Measurements from ENCODE around the gene RUBCNL.
"Not testable (repeated sequence)": the region's sequence is repeated elsewhere in the genome, so short reads cannot be mapped to it uniquely, and the experiment has no call there.

RUBCNL gene

GRCh38 chr13:46374710-46375109, 12.3 kb downstream of the RUBCNL start:
- no peak for DNase-seq (ENCODE audit: low read depth in 3 of 3)

GRCh38 chr13:46373623-46374022, 13.4 kb downstream of the RUBCNL start:
- no peak for DNase-seq (ENCODE audit: low read depth in 3 of 3)

GRCh38 chr13:46372938-46373337, 14.1 kb downstream of the RUBCNL start:
- not testable (repeated sequence) for DNase-seq (ENCODE audit: low read depth in 3 of 3)

GRCh38 chr13:46372071-46372470, 15.0 kb downstream of the RUBCNL start:
- no peak for DNase-seq (ENCODE audit: low read depth in 3 of 3)

- no peak for DNase-seq (ENCODE audit: low read depth in 3 of 3)
Observed at GRCh38 chr13:46369506-46370277, 17.4 kb downstream of the RUBCNL start.

- no peak for DNase-seq (ENCODE audit: low read depth in 3 of 3)
Observed at GRCh38 chr13:46367617-46368327, 19.3 kb downstream of the RUBCNL start.

GRCh38 chr13:46361276-46361934, 25.6 kb downstream of the RUBCNL start:
- DNase-seq (ENCODE audit: low read depth in 3 of 3): no peak

GRCh38 chr13:46360604-46361003, 26.4 kb downstream of the RUBCNL start:
- DNase-seq (ENCODE audit: low read depth in 3 of 3): no peak

- no peak for DNase-seq (ENCODE audit: low read depth in 3 of 3)
Observed at GRCh38 chr13:46359714-46360113, 27.3 kb downstream of the RUBCNL start.

- no peak for DNase-seq (ENCODE audit: low read depth in 3 of 3)
Observed at GRCh38 chr13:46355901-46356590, 31.0 kb downstream of the RUBCNL start.

- DNase-seq (ENCODE audit: low read depth in 3 of 3): no peak
Observed at GRCh38 chr13:46355088-46355468, 32.0 kb downstream of the RUBCNL start.

- no peak for DNase-seq (ENCODE audit: low read depth in 3 of 3)
Observed at GRCh38 chr13:46354156-46355087, 32.6 kb downstream of the RUBCNL start.

GRCh38 chr13:46352805-46353204, 34.2 kb downstream of the RUBCNL start:
- no peak for DNase-seq (ENCODE audit: low read depth in 3 of 3)

GRCh38 chr13:46350003-46350402, 37.0 kb downstream of the RUBCNL start:
- DNase-seq (ENCODE audit: low read depth in 3 of 3): no peak

- no peak for DNase-seq (ENCODE audit: low read depth in 3 of 3)
Observed at GRCh38 chr13:46348961-46349360, 38.1 kb downstream of the RUBCNL start.

- no peak for DNase-seq (ENCODE audit: low read depth in 3 of 3)
Observed at GRCh38 chr13:46347277-46347676, 39.8 kb downstream of the RUBCNL start.

GRCh38 chr13:46345866-46346265, 41.2 kb downstream of the RUBCNL start:
- DNase-seq (ENCODE audit: low read depth in 3 of 3): no peak

- DNase-seq (ENCODE audit: low read depth in 3 of 3): no peak
Observed at GRCh38 chr13:46345398-46345797, 41.7 kb downstream of the RUBCNL start.

- DNase-seq (ENCODE audit: low read depth in 3 of 3): no peak
Observed at GRCh38 chr13:46343279-46343994, 43.6 kb downstream of the RUBCNL start.

- DNase-seq (ENCODE audit: low read depth in 3 of 3): no peak
Observed at GRCh38 chr13:46342538-46342937, 44.5 kb downstream of the RUBCNL start.

Measured in stimulated activated CD4-positive, alpha-beta T cell treated with anti-CD3 and anti-CD28 coated beads, TNF-alpha, amount 100 ng/mL, for 4 hours (primary cell).